Ascending aorta (tissue), 2 donors: Measurements from ENCODE around the gene EVC. TPM values are rescaled to one million over a fixed set of nuclear protein-coding genes. Genes with fewer than 3 reads are reported as not detected.
A peak's percentile ranks its signal among the peaks of the same experiment; 100 is the strongest.

Experiments used
- DNase-seq, 2 donors: peaks; one replicate each; pipeline ENCODE4 v3.0.0-alpha.2; 2019; ENCODE audit warnings: low spot score in 2 of 2
- H3K27ac ChIP-seq, 2 donors: fragments of 200-600 bp; sonication (generic); one replicate each; pipeline ENCODE4 v1.5.1; 2016 to 2017; ENCODE audit warnings: mild to moderate bottlenecking in 1 of 2
- H3K27me3 ChIP-seq: fragments of 200-600 bp; sonication (generic); one replicate; pipeline ENCODE4 v1.5.1; 2017
- H3K36me3 ChIP-seq, 2 donors: fragments of 200-600 bp; sonication (generic); one replicate each; pipeline ENCODE4 v1.5.1; 2016
- H3K4me1 ChIP-seq, 2 donors: fragments of 200-600 bp; sonication (generic); one replicate each; pipeline ENCODE4 v1.5.1; 2016 to 2017; ENCODE audit warnings: mild to moderate bottlenecking in 1 of 2
- H3K4me3 ChIP-seq, 2 donors: fragments of 200-600 bp; sonication (generic); one replicate each; pipeline ENCODE4 v1.5.1; 2016 to 2017; ENCODE audit warnings: mild to moderate bottlenecking in 1 of 2
- H3K9me3 ChIP-seq, 2 donors: fragments of 200-600 bp; sonication (generic); one replicate each; pipeline ENCODE4 v1.5.1; 2016
- CTCF ChIP-seq, 3 experiments: fragments of 200-600 bp in 2 of 3; fragments of 450-650 bp in 1 of 3; sonication (generic) in 2 of 3; IDR thresholded peaks; one replicate each; pipeline ENCODE4 v1.5.1; 2016 to 2019; ENCODE audit warnings: antibody characterized with exemption in 3 of 3, mild to moderate bottlenecking in 1 of 3, moderate library complexity in 1 of 3
- intact Hi-C: fragments of 100-400 bp; cut with DNase I; formaldehyde crosslinking; loops from one replicate; pipeline ENCODE4 v1.15.1; 2023
- total RNA-seq: library from RNA; depleted of rRNA; stranded (reverse); fragments of >200 nt; gene quantifications from one replicate; pipeline ENCODE4 v1.1.0, GENCODE V29; 2016

EVC gene
- total RNA-seq, 1 donor from 2014 or later, result 39.3 TPM

DNA sequence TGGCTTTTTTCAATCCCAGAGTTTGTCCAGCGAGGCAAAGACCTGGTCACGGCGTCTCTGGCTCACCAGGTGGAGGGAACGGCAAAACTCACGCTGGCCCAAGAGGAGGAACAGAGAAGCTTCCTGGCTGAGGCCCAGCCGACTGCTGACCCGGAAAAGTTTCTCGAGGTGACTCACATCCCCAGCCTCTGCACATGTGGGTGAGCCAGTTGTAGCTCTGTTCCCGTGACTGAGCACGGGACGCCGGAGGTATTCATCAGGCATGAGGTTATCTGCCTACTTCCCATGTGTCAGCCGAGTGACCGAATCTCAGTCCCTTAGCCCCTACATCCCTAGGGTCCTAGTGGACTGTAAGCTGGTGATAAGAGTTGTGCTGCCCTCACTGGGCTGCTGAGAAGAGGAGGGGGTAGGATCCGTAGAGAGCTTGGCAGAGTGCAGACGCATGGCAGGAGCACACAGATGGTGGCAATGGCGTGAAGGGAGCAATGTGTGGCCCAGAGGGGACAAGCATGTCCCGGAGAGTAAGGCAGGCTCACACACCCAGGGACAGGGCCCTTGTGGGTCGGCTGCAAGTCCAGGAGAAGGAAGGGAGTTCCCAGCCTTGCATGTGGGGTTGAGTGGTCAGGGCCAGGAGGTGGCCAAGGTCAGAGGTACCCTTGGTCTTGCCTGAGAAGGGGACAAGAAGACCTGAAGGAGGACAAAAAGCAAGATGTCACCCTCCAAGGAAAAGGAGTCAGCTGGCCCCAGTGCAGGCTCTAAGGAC, 42.9 kb downstream of the EVC start:
- H3K4me3 ChIP-seq, result no peak overlapping the region
- H3K27me3 ChIP-seq, result no peaks in the 10 kb centered on the region
- no peaks in the 10 kb centered on the region for H3K9me3 ChIP-seq
- H3K36me3 ChIP-seq, result peaks cover 54 to 81% of the 10 kb centered on the region in 2 donors
- intact Hi-C loops, result loop anchor here (2.0 kb wide), 1 partner anchor 37 kb away; no protein-coding TSS in a partner anchor
- peak in 1 of 2 donors; percentile 63 for DNase-seq
- H3K4me1 ChIP-seq, result no peaks in the 10 kb centered on the region
- TF ChIP-seq CTCF (IDR thresholded peaks at IDR 0.05), result no peak
- peak overlapping the region in 1 of 2 donors; percentile 26 for H3K27ac ChIP-seq

GRCh38 chr4:5754529-5754881, 43.5 kb downstream of the EVC start:
- intact Hi-C loops, result no loop called here
- Histone ChIP-seq H3K4me3 (no peak overlapping the region), H3K4me1 (no peaks in the 10 kb centered on the region), H3K27ac (no peak overlapping the region), H3K9me3 (no peaks in the 10 kb centered on the region), H3K27me3 (no peaks in the 10 kb centered on the region), H3K36me3 (peaks cover 57 to 82% of the 10 kb centered on the region in 2 donors)
- no peak for TF ChIP-seq CTCF (IDR thresholded peaks at IDR 0.05)
- no peak for DNase-seq

GRCh38 chr4:5755161-5755560, 44.2 kb downstream of the EVC start:
- no peak overlapping the region for H3K4me3 ChIP-seq
- H3K27ac ChIP-seq, result no peak overlapping the region
- DNase-seq, result no peak
- H3K36me3 ChIP-seq, result peaks cover 59 to 81% of the 10 kb centered on the region in 2 donors
- H3K4me1 ChIP-seq, result no peaks in the 10 kb centered on the region
- H3K27me3 ChIP-seq, result no peaks in the 10 kb centered on the region
- intact Hi-C loops, result no loop called here
- TF ChIP-seq CTCF (IDR thresholded peaks at IDR 0.05), result no peak
- H3K9me3 ChIP-seq, result no peaks in the 10 kb centered on the region

DNA sequence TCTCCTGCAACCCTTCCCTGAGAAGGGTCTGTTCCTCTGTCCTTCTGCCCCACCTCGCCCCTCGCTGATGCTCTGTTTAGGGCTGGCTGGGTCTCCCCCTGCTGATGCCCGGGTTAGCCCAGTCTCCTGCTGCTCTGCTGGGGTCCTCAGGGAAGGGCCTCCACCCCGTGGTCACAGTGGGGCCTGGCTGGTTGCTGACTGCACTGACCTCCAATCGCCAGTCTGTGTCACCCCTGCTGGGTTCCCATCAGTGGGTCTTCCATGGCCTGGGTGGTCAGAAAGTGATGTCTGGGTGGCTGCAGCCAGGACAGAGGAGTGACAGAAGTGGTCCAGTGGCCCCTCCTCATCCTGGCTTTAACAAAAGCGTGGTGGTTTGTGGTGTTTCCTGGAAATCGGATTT, 44.7 kb downstream of the EVC start:
- no peak for TF ChIP-seq CTCF (IDR thresholded peaks at IDR 0.05)

DNA sequence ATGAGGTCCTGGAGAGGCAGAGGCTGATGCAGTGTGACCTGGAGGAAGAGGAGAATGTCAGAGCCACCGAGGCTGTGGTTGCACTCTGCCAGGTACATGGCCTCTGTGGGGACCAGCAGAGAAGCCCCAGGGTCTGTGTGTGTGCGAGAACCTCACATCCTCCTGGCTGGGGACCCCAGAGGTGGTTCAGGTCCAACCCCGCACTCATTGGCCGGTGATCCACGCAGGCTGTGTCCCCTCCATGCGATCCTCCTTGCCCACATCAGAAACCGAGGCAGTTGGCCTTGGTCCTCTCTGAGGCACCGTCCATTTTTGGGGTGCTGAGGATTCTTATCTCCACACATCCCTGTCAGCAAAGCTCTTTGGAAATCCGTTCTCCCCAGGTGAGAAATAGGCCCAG, 45.3 kb downstream of the EVC start:
- H3K4me1 ChIP-seq, result no peaks in the 10 kb centered on the region
- H3K27ac ChIP-seq, result no peak overlapping the region
- no peak overlapping the region for H3K4me3 ChIP-seq
- DNase-seq, result no peak
- no peaks in the 10 kb centered on the region for H3K9me3 ChIP-seq
- H3K36me3 ChIP-seq, result peaks cover 59 to 76% of the 10 kb centered on the region in 2 donors
- no peaks in the 10 kb centered on the region for H3K27me3 ChIP-seq
- intact Hi-C loops, result no loop called here
- no peak for TF ChIP-seq CTCF (IDR thresholded peaks at IDR 0.05)

More for the DNA sequence above, 44.7 kb downstream of the EVC start:
- intact Hi-C loops, result no loop called here
- Histone ChIP-seq H3K27ac (no peak overlapping the region), H3K27me3 (no peaks in the 10 kb centered on the region), H3K9me3 (no peaks in the 10 kb centered on the region), H3K4me1 (no peaks in the 10 kb centered on the region), H3K4me3 (no peak overlapping the region), H3K36me3 (peaks cover 59 to 76% of the 10 kb centered on the region in 2 donors)
- no peak for DNase-seq
